Ovary (tissue), 3 donors: ENCODE data around the gene CDC42BPB.

ENCODE experiments used
- EP300 ChIP-seq: sonication (generic); formaldehyde crosslinking; IDR thresholded peaks from one replicate; pipeline ENCODE4 v1.6.1; 2017; ENCODE audit warnings: antibody characterized with exemption
- POLR2A ChIP-seq: fragments of 450-650 bp; IDR thresholded peaks from one replicate; pipeline ENCODE4 v1.6.1; 2017; ENCODE audit warnings: antibody characterized with exemption, mild to moderate bottlenecking, moderate library complexity
- TF ChIP-seq, protein P1 (sequence below), 3 donors: fragments of 450-650 bp in 2 of 3; fragments of 200-600 bp in 1 of 3; IDR thresholded peaks; one replicate each; pipeline versions ENCODE4 v1.5.1 to v1.8.0; 2016 to 2022; ENCODE audit warnings: antibody characterized with exemption in 3 of 3, mild to moderate bottlenecking in 1 of 3
- donor health status: DM: no; HTN: no; CAD: no.

DNA sequence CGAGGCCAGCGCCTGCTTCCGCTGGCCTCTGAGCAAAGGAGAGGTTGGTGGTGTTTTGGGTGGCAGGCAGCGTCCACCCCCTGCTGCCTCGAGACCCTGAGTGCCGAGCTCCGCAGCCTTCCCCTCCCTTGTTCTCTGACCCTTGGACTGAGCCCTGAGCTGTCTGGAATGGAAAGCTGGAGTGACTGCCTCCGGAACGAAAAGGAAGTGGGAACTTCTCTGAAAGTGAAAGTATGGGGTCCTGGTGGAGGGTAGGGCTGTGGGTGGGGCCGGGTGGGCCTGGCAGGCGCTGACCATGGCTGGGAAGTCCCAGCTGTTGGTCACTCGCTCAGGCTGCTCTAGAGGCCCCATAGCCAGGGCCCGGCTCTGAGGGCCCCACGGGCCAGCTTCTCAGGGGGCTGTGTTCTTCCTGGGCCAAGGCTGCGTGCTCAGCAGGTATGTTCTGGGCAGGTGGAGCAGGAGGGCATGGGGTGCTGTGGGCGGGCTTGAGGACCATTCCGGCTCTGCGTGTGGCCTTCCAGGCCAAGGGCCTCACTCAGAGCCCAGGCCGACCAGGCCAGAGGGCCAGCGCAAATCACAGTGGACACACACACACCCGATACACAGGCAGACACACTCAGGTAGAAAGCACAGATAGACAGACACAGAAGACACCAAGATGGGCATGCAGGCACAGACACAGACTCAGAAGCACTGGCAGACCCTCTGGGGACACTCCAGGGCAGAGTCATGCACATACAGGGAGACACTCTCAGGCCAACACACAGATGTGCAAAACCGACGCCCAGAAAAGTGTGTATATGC lies 37.3 kb upstream of the CDC42BPB start, which contains the start of gene EXOC3L4:
- TF ChIP-seq, protein P1, sequence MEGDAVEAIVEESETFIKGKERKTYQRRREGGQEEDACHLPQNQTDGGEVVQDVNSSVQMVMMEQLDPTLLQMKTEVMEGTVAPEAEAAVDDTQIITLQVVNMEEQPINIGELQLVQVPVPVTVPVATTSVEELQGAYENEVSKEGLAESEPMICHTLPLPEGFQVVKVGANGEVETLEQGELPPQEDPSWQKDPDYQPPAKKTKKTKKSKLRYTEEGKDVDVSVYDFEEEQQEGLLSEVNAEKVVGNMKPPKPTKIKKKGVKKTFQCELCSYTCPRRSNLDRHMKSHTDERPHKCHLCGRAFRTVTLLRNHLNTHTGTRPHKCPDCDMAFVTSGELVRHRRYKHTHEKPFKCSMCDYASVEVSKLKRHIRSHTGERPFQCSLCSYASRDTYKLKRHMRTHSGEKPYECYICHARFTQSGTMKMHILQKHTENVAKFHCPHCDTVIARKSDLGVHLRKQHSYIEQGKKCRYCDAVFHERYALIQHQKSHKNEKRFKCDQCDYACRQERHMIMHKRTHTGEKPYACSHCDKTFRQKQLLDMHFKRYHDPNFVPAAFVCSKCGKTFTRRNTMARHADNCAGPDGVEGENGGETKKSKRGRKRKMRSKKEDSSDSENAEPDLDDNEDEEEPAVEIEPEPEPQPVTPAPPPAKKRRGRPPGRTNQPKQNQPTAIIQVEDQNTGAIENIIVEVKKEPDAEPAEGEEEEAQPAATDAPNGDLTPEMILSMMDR (IDR thresholded peaks at IDR 0.05), result no peak
- no peak for TF ChIP-seq POLR2A
- no peak for TF ChIP-seq EP300
